Measurements from ENCODE around the gene PPP1R9A.

DNA sequence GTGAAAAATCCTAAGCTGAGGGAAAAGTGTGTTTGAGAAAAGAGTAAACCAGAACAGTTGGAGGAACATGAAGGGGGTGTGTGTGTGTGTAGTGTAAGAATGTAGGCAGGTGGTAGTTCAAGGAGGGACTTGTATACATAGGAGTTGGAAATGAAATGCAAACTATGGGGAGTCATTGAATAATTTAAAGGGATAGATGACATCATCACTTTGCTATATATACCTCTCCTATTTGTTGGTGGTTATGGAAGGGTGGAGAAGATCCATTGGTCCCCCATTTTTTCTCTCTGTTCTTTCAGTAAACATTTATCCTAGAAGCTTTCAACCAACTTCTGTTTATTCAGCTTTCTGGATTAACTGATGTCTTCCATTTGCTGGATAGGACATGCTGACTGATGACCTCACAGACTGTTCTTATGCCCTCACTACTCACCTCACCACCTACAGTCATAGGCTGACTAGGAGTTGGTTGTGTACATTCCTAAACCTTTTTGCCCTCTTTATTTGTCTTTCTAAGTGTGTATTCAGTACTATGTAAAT, 20.8 kb downstream of the PPP1R9A start:
- TF ChIP-seq, protein P1, sequence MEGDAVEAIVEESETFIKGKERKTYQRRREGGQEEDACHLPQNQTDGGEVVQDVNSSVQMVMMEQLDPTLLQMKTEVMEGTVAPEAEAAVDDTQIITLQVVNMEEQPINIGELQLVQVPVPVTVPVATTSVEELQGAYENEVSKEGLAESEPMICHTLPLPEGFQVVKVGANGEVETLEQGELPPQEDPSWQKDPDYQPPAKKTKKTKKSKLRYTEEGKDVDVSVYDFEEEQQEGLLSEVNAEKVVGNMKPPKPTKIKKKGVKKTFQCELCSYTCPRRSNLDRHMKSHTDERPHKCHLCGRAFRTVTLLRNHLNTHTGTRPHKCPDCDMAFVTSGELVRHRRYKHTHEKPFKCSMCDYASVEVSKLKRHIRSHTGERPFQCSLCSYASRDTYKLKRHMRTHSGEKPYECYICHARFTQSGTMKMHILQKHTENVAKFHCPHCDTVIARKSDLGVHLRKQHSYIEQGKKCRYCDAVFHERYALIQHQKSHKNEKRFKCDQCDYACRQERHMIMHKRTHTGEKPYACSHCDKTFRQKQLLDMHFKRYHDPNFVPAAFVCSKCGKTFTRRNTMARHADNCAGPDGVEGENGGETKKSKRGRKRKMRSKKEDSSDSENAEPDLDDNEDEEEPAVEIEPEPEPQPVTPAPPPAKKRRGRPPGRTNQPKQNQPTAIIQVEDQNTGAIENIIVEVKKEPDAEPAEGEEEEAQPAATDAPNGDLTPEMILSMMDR (IDR thresholded peaks at IDR 0.05): no peak
- TF ChIP-seq POLR2A (IDR thresholded peaks at IDR 0.05) (no peak), POLR2AphosphoS5 (IDR thresholded peaks at IDR 0.05) (no peak)

All from prostate gland (tissue), 2 donors.